COLO829 (cell line): ENCODE results near the gene CES3.

ENCODE experiments used
- DNase-seq: peaks from one replicate; pipeline ENCODE4 v3.0.0; 2012; ENCODE audit warnings: low spot score

Gene CES3

DNA sequence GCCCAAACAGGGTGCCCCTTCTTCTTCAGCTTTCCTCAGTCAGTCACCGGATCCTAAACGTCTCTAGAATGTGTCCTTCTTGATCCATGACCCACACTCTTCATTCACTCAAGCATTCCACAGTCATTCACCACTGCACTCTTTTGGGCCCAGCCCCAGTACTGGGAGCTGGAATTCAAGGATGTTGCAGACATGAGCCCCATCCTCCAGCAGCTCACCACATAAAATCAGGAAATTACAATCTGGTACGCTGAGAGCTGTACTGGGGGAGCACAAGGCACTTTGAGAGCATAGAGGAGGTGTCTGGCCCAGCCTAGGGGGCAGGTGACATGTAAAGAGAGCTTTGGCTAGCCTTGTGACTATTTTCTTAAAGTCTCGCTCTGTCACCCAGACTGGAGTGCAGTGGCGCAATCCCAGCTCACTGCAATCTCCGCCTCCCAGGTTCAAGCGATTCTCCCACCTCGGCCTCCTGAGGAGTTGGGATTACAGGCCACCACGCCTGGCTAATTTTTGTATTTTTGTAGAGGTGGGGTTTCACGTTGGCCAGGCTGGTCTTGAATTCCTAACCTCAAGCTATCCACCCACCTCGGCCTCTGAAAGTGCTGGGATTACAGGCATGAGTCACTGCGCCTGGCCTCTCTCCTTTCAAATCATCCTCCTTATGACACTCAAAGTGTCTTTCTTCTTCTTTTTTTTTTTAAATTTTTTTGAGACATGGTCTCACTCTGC lies 46.0 kb downstream of the CES3 start:
- no peak for DNase-seq

- no peak for DNase-seq
These were observed 48.1 kb downstream of the CES3 start for GRCh38 chr16:67009158-67009557.

DNA sequence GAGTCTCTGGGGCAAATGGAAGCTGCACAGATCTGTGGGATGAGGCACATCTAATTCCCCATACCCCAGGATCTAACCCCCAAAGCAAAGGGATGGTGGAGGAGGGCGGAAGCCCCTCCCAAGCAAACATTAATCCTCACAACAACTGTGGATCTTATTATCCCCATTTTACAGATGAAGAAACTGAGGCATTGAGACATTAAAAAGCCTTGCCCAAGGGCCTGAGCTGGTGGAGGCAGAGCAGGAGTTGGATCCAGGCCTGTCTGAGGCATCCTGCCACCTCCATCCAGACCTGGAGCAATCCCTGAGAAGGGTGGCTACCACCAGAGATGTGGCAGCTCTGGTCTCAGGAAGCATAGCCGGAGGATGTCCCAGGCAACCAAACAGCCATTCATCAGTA lies 50.2 kb downstream of the CES3 start:
- DNase-seq: no peak

DNA sequence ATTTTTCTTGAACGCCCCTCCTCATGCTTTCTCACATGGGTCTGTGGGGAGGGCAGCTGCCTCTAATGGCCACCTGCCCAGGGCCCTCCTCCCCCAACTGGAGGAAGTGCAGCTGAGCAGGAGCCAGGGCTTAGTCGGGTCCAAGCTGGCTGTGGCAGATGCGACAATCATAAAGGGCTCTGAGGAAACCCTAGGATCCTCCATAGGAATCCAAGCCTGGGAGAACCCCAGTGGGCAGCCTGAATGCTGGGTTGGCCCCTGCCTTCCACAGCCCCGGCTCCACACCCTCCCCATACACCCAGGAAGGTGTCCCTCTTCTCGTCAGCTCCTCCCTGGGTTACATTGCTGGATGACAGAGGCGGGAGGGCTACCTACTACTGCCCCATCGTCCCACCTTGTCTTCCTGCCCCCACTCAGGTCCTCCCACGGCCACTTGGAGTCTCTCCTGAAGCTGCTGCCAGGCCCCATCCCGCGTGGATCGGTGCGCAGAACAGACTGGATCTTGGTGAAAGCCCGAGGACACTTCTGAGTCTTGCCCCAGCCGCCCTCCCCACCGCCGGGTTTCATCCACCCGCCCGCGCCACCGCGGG lies 52.3 kb downstream of the CES3 start:
- no peak for DNase-seq

GRCh38 chr16:67013823-67014633 lies 53.0 kb downstream of the CES3 start:
- no peak for DNase-seq

DNA sequence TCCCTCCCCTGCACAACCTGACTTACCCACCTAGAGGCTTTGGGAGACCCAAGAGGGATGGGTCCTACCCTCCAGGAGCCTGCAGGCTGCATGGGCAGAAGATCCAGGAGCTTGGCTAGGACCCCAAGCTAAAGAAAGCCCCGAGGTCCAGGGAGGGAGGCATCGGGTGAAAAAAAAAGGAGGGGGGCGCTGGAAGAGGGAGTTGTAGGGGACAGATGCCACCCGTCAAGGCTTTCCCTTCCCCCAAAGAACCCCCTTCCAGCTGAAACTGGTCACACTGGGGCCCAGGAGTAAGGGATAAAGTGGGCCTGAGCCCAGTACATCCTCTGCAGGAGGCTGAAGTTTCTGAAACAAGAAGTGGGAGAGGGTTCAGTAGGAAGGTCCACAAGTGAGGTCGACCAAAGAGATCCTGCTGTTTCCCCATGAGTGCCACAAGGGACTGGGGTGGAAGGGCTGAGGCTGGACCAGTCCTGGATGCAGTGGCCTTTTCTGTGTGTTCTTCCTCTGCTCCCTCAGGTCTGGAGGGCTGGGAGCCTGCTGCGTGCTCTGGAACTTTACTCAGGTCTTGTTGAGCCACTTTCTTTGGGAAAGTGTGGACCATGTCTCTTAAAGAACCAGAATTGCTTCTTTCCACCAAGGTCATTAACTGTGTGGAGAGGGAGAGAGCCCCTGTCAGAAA lies 53.7 kb downstream of the CES3 start:
- DNase-seq: no peak

DNA sequence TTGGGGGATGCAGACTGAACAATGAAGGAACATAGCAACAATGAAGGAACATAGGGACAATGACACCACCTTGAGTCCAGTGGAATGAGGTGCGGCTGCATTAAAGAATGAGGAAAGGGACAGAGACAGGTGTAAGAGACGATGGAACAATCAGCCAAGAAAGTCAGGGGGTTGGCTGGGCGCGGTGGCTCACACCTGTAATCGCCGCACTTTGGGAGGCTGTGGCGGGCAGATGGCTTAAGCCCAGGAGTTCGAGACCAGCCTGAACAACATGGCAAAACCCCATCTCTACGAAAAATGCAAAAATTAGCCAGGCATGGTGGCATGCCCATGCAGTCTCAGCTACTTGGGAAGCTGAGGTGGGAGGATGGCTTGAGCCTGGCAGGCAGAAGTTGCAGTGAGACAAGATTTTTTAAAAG lies 54.3 kb downstream of the CES3 start:
- DNase-seq: no peak

DNA sequence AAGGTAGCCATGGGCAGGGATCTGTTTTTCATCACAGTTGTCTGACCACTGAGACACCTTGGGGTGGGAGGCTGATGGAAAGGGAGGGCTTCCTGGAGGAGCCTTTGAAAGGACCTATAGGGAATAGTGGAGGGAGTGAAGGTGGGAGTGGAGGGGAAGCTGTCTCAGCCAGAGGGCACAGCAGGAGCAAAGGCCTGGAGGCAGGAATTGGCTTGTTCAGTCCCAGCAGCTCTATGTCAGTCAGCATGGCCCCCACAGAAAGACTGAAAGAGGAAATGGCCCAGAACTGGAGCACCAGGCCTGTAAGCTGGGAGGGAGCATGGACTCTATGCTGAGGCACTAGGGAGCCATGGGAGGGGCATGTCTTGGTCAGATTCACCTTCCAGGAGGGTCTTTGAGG lies 55.1 kb downstream of the CES3 start:
- DNase-seq: no peak

GRCh38 chr16:67016681-67017420 lies 55.8 kb downstream of the CES3 start:
- DNase-seq: no peak

GRCh38 chr16:67017421-67017750 lies 56.3 kb downstream of the CES3 start:
- no peak for DNase-seq

DNA sequence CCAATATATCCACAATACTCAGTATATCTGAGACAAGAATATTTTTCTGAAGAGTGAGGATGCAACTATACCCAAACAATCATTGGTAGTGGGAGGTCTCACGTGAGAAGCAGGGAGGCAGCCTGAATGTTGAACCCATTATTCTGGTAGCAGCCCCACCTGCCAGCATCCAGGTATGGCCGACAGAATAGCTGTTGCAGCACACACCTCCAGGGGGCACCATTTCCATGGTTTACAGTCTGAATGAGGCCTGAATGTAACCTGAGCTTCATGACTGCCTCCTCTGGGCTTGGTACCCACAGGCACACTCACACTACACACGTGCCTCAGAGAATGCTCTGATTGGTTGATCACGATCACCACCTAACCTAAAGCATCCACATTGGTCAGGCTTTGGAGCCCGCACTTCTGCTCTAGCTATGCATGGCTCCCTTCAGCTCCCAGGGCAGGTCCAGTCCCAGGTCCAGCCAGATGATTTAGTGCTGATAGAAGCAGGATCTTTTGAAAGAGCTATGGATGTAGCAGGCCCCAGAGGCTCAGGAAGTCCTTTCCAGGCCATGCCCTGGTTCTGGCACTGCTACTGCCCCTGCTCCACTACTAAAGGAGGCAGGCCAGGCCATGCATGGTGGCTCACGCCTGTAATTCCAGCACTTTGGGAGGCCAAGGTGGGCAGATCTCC lies 56.9 kb downstream of the CES3 start:
- DNase-seq: peak; percentile 56

DNA sequence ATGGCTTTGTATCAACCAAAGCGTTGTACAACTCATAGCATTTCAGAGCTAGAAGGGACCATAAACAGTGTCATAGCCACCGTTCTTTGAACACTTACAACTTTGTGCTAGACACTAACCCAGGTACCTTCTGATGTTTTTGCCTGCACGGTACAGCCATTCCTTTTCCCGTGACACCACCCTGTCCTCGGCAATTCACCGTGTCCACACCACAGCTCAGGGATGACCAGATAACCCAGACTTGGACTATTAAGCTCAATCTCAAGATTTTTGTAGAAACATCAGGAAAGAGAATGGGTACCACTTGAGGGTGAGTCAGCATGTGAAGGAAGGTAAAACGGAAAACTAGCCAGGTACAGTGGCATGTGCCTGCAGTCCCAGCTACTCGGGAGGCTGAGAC lies 58.1 kb downstream of the CES3 start:
- no peak for DNase-seq

- no peak for DNase-seq
These were observed 60.3 kb downstream of the CES3 start for GRCh38 chr16:67021321-67021720.

GRCh38 chr16:67022531-67023214 lies 61.6 kb downstream of the CES3 start:
- no peak for DNase-seq

DNA sequence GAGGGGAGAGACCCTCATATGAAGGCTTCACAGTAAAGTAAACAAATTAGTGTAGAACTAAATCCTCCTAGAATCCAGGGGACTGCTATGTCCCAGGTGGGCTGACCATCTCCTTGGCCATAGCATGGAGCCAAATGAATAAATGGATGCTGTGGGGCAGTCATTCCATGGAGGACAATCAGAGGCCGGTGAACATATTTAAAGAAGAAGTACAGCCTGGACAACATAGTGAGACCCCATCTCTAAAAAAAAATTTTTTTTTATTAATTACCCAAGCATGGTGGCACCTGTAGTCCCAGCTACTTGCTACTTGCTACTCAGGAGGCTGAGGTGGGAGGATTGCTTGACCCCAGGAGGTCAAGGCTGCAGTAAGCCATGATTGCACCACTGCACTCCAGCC lies 62.6 kb downstream of the CES3 start:
- DNase-seq: no peak
